Stimulated activated CD4-positive, alpha-beta T cell treated with anti-CD3 and anti-CD28 coated beads, Interleukin-2, amount 100 ng/mL, for 24 hours (primary cell): ENCODE measurements around the gene IL1RL1.

Experiments used
- DNase-seq, 2 donors: peaks; one replicate each; pipeline ENCODE4 v3.0.0-alpha.2; 2020

IL1RL1 gene

GRCh38 chr2:102294802-102295489, 16.4 kb upstream of the IL1RL1 start:
- no peak for DNase-seq

- no peak for DNase-seq
These were observed 15.8 kb upstream of the IL1RL1 start for GRCh38 chr2:102295566-102295965.

GRCh38 chr2:102296449-102296848, 14.9 kb upstream of the IL1RL1 start:
- no peak for DNase-seq

- no peak for DNase-seq
These were observed 13.5 kb upstream of the IL1RL1 start for GRCh38 chr2:102297891-102298290.

- peak; percentile 46 to 55 for DNase-seq
These were observed 9.4 kb upstream of the IL1RL1 start for GRCh38 chr2:102301867-102302362.

GRCh38 chr2:102302458-102302857, 8.9 kb upstream of the IL1RL1 start:
- DNase-seq, result no peak

GRCh38 chr2:102303589-102303988, 7.8 kb upstream of the IL1RL1 start:
- DNase-seq, result no peak

GRCh38 chr2:102304268-102304667, 7.1 kb upstream of the IL1RL1 start:
- no peak for DNase-seq

GRCh38 chr2:102304711-102305611, 6.4 kb upstream of the IL1RL1 start:
- peak in 1 of 2 donors; percentile 48 for DNase-seq

GRCh38 chr2:102306125-102306524, 5.2 kb upstream of the IL1RL1 start:
- no peak for DNase-seq

- no peak for DNase-seq
These were observed 1.7 kb downstream of the IL1RL1 start for GRCh38 chr2:102313025-102313424.

GRCh38 chr2:102313471-102313870, 2.1 kb downstream of the IL1RL1 start:
- no peak for DNase-seq

- no peak for DNase-seq
These were observed 2.6 kb downstream of the IL1RL1 start for GRCh38 chr2:102313950-102314349.

GRCh38 chr2:102315921-102316320, 4.6 kb downstream of the IL1RL1 start:
- no peak for DNase-seq

GRCh38 chr2:102317715-102318114, 6.4 kb downstream of the IL1RL1 start:
- no peak for DNase-seq

GRCh38 chr2:102318437-102318836, 7.1 kb downstream of the IL1RL1 start:
- DNase-seq, result no peak

GRCh38 chr2:102321941-102322719, 10.8 kb downstream of the IL1RL1 start:
- no peak for DNase-seq

GRCh38 chr2:102324914-102325313, 13.6 kb downstream of the IL1RL1 start:
- DNase-seq, result peak in 1 of 2 donors; percentile 21

- no peak for DNase-seq
These were observed 20.1 kb downstream of the IL1RL1 start for GRCh38 chr2:102331311-102331980.

GRCh38 chr2:102334486-102334885, 23.1 kb downstream of the IL1RL1 start:
- no peak for DNase-seq

- DNase-seq, result no peak
These were observed 24.6 kb downstream of the IL1RL1 start for GRCh38 chr2:102335871-102336366.

GRCh38 chr2:102336502-102336945, 25.2 kb downstream of the IL1RL1 start:
- DNase-seq, result no peak
